ENCODE results near the gene TIGIT.

DNA sequence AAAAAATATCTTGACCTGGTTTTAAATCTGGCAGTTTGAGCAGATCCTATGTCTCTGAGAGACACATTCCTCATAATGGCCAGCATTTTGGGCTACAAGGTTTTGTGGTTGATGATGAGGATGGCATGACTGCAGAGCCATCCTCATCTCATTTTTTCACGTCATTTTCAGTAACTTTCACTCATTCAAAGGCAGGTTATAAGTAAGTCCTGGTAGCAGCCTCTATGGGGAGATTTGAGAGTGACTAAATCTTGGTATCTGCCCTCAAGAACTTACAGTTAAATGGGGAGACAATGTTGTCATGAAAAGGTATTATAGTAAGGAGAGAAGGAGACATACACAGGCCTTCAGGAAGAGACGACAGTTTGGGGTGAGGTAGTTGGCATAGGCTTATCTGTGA lies 14.5 kb downstream of the TIGIT start:
- TF ChIP-seq, protein P1, sequence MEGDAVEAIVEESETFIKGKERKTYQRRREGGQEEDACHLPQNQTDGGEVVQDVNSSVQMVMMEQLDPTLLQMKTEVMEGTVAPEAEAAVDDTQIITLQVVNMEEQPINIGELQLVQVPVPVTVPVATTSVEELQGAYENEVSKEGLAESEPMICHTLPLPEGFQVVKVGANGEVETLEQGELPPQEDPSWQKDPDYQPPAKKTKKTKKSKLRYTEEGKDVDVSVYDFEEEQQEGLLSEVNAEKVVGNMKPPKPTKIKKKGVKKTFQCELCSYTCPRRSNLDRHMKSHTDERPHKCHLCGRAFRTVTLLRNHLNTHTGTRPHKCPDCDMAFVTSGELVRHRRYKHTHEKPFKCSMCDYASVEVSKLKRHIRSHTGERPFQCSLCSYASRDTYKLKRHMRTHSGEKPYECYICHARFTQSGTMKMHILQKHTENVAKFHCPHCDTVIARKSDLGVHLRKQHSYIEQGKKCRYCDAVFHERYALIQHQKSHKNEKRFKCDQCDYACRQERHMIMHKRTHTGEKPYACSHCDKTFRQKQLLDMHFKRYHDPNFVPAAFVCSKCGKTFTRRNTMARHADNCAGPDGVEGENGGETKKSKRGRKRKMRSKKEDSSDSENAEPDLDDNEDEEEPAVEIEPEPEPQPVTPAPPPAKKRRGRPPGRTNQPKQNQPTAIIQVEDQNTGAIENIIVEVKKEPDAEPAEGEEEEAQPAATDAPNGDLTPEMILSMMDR (IDR thresholded peaks at IDR 0.05), result no peak
- no peak for TF ChIP-seq POLR2A (IDR thresholded peaks at IDR 0.05)
